HT-29 (cell line): ENCODE results near the gene SPTBN4. TPM values are rescaled to one million over a fixed set of nuclear protein-coding genes. Genes with fewer than 3 reads are reported as not detected.
"Not testable (repeated sequence)": the region's sequence is repeated elsewhere in the genome, so short reads cannot be mapped to it uniquely, and the experiment has no call there.

ENCODE experiments used
- DNase-seq: peaks from one replicate; pipeline ENCODE4 v3.0.0-alpha.2; 2015; ENCODE audit warnings: low spot score
- total RNA-seq: library from RNA; depleted of rRNA; stranded (reverse); fragments of >200 nt; shearing (Covaris generic); gene quantifications from 2 replicates; pipeline ENCODE4 v1.2.3, GENCODE V29; 2014

The SPTBN4 gene
- total RNA-seq, 1 experiment from 2014 or later, result 1.3 TPM

GRCh38 chr19:40559394-40559793 lies 92.6 kb downstream of the SPTBN4 start:
- no peak for DNase-seq

DNA sequence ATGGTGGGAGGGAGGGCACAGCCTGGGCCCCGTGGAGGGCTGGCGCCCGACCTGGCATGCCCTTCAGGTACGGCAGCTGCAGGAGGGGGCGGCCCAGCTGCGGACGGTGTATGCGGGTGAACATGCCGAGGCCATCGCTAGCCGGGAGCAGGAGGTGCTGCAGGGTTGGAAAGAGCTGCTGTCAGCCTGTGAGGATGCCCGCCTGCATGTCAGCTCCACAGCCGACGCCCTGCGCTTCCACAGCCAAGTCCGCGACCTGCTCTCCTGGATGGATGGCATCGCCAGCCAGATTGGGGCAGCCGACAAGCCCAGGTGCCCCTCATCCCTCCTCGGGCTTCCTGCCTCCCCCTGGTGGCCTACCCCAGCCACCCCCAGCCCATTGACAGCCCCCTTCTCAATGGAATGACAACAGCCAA lies 93.3 kb downstream of the SPTBN4 start:
- DNase-seq, result no peak

- DNase-seq, result no peak
These were observed 95.1 kb downstream of the SPTBN4 start for GRCh38 chr19:40561947-40562346.

GRCh38 chr19:40564535-40564934 lies 97.7 kb downstream of the SPTBN4 start:
- not testable (repeated sequence) for DNase-seq

- DNase-seq, result no peak
These were observed 98.6 kb downstream of the SPTBN4 start for GRCh38 chr19:40565355-40565754.

DNA sequence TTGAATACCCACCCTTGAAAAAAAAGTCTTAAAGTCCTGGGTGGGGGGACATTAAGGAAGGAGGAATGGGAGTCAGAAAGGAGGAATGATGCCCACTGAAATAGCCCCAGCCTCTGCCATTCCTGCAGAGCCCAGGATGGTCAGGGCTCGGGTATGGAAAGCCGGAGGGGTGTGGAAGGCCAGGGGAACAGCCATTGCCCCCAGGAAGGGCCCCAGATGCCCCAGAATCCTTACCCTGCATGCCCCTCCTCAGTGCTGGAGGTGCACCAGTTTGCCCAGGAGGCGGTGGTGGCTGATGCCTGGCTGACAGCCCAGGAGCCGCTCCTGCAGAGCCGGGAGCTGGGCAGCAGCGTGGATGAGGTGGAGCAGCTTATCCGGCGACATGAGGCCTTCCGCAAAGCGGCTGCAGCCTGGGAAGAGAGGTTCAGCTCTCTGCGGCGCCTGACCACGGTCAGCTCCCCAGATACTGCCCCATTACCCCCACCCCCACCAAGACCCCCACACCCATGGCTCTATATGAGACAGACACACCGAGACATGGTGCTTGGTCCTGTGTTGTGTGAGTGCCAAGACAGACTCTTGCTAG lies 99.2 kb downstream of the SPTBN4 start:
- DNase-seq, result no peak

DNA sequence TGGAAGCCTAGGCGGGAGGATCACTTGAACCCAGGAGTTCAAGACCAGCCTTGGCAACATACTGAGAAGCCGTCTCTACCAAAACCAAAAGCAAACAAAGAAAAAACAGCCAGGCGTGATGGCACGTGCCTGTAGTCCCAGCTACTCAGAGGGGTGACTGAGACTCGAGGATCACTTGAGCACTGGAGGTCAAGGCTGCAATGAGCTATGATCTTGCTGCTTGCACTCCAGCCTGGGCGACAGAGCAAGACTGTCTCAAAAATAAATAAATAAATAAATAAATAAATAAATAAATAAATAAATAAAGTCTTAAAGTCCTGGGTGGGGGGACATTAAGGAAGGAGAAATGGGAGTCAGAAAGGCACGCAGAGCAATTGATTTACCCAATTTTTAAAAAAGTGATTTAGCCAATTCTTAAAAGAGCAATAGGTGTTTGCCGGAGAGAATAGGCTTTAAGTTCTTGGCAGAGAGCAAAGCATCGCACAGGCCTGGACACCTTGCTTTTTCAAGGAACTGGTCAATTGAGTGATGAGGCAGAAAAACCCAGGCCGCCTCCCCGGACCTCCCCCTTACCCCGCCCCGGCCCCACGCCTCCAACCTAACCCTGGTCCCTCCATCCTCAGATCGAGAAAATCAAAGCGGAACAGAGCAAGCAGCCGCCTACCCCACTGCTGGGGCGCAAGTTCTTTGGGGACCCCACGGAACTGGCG lies 100.4 kb downstream of the SPTBN4 start:
- DNase-seq, result no peak

- no peak for DNase-seq
These were observed 101.1 kb downstream of the SPTBN4 start for GRCh38 chr19:40567750-40568494.

- DNase-seq, result peak; percentile 100
These were observed 103.7 kb downstream of the SPTBN4 start for GRCh38 chr19:40570313-40571004.

GRCh38 chr19:40571005-40571318 lies 104.2 kb downstream of the SPTBN4 start:
- no peak for DNase-seq

DNA sequence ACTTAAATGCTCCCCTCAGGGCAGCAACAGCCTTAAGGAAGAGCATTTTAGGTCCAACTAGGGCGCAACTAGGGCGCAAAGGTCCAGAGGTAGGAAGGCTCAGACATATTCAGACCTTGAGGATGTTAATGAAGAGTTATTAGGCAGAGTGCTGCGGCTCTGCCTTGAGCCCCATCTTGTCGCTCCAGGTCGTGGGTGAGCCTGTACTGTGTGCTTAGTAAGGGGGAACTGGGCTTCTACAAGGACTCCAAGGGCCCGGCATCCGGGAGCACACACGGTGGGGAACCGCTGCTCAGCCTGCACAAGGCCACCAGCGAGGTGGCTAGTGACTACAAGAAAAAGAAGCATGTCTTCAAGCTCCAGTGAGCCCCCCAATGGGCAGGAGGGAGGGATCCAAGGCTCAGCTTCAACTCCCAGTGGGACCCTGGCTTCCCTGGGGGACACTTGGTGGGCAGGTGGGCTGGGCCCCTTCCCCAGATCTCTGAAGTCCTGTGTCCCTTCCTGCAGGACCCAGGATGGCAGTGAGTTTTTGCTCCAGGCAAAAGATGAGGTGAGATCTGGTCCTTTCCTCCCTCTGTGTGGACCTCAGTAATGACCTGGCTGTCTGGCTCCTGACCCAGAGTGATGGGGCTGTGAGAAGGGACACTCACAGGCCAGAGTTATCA lies 105.2 kb downstream of the SPTBN4 start:
- no peak for DNase-seq

GRCh38 chr19:40575326-40575725 lies 108.5 kb downstream of the SPTBN4 start:
- no peak for DNase-seq

GRCh38 chr19:40576151-40576584 lies 109.4 kb downstream of the SPTBN4 start:
- no peak for DNase-seq

DNA sequence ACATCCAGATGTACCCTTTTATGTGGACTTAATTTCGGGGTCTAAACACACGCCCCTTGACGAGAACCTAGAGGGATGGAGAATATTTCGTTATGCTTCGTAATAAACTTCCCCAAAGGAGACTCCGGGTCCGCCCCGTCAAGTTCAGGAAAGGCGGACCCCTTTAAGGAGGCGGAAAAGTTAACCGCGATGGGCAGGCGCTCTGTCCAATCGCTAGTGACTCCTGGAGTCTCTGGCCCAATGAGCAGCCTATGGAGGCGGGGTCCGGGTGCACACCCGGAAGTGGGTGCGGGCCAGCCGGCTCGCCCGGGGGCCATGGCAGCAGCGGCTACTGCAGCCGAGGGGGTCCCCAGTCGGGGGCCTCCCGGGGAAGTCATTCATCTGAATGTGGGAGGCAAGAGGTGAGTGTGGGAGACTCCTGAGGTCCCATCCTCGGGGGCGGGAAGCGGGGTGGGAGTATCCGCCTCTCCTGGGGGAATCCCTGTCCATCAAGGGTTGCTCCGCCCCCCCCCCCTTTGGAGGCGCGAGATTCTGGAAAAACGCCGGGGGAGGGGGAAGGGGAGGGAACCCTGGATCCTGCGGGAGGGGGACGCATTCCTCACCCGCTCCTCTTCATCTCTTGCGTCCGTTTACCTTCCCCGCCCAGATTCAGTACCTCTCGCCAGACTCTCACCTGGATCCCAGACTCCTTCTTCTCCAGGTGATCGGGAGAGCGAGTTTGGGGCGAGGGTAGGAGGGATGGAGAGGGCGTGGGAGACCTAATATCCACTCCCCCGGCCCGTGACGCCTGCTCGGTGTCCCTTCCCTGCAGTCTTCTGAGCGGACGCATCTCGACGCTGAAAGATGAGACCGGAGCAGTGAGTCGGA lies 110.0 kb downstream of the SPTBN4 start, which contains the start of gene SHKBP1:
TSS of gene SHKBP1 (plus strand) at position 289 of the 867 bp plus-strand sequence. CDS start at position 316, 27 bp downstream.
- peak; percentile 99 for DNase-seq

DNA sequence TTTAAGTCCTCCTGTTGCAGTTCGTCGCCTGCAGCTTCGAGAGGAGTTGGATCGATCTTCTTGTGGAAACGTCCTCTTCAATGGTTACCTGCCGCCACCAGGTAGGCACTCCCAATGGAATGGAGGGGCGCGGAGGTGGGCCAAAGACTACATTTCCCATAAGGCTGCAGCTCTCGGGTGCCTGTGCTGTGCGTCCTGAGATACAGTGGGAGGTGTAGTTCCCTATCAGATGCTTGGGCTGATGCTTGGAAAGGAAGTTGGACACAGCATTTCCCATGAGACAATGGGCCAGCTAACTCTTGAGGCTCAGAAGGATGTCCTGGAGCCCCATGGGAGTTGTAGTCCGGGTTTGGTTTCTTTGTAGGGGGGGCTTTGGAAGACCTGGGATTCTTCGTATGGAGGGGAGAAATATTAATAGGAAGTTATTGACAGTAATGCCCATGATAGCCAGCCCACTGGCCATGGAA lies 111.7 kb downstream of the SPTBN4 start:
- peak; percentile 62 for DNase-seq

DNA sequence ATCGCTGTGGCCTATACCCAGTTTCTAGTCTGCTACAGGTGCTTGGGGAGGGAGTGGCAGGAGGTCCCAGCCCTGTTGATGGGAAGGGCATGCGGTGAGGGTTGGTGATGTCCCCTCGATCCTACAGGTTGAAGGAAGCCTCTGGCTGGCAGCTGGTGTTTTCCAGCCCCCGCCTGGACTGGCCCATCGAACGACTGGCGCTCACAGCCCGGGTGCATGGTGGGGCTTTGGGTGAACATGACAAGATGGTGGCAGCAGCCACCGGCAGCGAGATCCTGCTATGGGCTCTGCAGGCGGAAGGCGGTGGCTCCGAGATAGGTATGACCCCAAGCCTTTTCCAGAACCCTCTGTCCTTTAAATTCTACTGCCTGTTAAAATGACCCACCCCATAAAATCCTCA lies 113.8 kb downstream of the SPTBN4 start:
- DNase-seq, result no peak

- DNase-seq, result no peak
These were observed 114.7 kb downstream of the SPTBN4 start for GRCh38 chr19:40581531-40581930.

DNA sequence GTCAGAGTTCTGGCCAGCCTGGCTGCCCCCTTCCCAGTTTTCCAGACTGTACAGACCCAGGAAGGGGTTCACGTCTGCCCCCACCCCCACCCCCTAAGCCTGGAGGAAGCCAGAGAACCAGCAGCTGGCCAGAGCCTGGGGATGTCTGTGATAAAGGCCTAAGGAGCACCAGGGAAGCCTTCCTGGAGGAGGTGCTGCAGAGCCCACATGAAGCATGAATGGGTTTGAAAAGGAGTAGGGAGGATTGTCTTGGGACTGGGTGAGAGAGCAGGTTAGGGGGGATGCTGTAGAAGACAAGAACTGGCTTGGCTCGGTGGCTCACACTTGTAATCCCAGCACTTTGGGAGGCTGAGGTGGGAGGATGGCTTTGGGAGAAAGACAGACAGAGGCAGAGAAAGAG lies 115.7 kb downstream of the SPTBN4 start:
- DNase-seq, result no peak

DNA sequence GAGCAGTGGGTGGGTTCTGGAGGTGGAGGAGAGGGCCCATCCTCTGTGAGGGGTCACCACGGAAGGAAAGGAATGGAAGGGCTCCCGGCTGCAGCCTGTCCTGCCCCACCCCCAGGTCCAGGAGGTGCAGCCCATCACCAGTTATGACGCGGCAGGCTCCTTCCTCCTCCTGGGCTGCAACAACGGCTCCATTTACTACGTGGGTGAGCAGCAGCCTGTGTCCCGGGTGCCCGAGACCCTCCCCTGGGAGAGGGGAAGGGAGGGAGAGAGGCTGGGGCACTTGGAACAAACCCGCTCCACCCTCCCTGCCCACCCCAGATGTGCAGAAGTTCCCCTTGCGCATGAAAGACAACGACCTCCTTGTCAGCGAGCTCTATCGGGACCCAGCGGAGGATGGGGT lies 116.5 kb downstream of the SPTBN4 start:
- no peak for DNase-seq

DNA sequence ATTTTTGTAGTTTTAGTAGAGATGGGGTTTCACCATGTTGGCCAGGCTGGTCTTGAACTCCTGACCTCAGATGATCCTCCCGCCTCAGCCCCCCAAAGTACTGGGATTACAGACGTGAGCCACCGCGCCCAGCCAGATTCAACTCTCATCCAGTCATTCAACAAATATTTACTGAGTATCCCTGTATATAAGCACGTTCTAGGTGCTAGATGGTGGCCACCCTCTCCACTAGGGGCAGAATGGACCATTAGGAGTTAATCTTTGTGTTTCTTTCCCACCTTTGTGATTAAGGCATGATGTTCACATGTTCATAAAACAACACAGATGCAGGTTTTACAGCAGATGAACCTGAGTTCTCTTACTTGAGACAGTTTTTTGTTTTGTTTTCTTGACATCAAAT lies 117.2 kb downstream of the SPTBN4 start:
- peak; percentile 65 for DNase-seq
